GM12801 (cell line): Measurements from ENCODE around the gene PHYKPL.

Experiments used
- TF ChIP-seq, protein P1 (sequence below): IDR thresholded peaks from one replicate; pipeline ENCODE4 v1.5.1; 2011; ENCODE audit warnings: control low read depth; ENCODE audit not compliant: insufficient read length; ENCODE audit errors: extremely low read depth

Gene PHYKPL

DNA sequence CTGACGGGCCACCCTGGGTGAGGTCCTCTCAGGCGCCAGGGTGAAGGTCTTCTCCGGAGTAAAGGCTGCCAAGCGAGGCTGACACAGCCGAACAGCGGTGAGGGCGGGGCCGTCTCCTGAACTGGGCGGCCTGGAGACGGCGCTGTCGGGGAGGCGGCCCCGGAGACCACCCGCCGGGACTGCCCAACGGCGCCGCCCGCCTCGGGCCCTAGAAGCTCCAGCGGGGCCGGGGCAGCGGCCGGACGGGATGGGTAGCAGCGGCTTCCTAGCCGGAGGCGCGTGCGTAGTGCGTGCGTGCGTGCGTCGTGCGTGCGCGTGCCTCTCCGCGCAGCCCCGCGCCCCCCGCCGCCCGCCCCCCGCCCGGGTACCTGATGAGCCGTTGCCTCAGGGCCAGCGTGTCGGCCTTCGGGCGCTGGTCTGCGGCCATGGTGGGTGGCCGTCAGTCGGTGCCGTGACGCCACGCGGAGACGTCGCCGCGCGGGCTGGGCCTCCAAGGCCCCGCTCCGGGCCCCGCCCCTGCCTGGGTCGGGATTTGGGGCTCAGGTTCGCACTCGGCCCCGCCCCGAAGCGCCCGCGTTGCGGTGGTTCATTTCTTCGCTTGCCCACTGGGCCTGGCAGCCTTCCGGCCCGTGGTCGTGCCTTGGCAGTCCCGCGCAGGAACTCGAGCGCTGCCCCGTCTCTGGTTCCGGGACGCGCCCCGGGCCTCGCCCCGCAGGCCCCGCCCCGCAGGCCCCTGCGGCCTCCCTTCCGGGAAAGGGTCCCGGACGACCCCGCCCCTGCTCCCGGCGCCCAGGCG is at the start of gene PHYKPL:
TSS of gene PHYKPL (minus strand) at position 679 of the 796 bp plus-strand sequence. CDS start at position 427, 252 bp downstream.
- TF ChIP-seq, protein P1, sequence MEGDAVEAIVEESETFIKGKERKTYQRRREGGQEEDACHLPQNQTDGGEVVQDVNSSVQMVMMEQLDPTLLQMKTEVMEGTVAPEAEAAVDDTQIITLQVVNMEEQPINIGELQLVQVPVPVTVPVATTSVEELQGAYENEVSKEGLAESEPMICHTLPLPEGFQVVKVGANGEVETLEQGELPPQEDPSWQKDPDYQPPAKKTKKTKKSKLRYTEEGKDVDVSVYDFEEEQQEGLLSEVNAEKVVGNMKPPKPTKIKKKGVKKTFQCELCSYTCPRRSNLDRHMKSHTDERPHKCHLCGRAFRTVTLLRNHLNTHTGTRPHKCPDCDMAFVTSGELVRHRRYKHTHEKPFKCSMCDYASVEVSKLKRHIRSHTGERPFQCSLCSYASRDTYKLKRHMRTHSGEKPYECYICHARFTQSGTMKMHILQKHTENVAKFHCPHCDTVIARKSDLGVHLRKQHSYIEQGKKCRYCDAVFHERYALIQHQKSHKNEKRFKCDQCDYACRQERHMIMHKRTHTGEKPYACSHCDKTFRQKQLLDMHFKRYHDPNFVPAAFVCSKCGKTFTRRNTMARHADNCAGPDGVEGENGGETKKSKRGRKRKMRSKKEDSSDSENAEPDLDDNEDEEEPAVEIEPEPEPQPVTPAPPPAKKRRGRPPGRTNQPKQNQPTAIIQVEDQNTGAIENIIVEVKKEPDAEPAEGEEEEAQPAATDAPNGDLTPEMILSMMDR: no peak

DNA sequence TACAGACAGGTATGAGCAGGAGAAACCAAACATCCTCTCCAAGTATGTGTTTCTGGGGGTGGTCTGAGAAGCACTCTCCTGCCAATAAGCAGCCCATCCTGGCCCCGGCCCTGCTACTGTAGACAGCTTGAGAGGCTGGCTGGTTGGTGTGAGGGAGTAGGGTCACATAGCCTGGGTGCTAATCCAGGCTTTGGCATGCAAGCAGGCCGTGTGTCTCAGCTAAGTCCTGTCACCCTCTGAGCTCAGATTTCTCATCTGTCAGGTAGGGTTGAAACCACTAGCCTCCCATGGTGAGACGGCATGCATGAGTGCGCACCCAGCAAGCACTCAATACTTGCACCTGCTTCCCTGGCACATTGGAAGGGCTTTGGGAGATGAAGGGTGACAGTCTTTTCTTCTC is 49.8 kb upstream of the PHYKPL start:
- TF ChIP-seq, protein P1: no peak

DNA sequence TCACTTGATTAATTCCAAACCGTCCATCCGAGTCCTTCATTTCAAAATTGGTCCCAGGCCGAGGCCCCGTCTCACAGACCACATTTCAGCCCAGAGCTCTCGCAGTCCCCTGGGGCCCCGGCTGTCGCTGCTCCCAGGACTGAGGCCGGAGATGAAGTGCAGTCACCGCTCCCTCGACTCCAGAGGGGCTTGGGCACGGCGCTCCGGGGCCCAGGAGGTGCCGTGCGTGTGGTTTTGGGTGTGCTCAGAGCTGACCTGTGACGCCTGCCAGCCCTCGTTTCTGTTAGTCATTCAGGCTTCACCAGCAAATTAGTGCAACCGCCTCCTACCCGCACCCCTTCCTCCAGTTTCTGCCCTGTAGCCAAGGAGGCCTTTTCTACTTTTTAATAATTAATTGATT is 48.7 kb upstream of the PHYKPL start:
- TF ChIP-seq, protein P1: no peak

GRCh38 chr5:178280631-178281030 is 48.0 kb upstream of the PHYKPL start:
- TF ChIP-seq, protein P1: no peak

- TF ChIP-seq, protein P1: no peak
Measured at GRCh38 chr5:178279723-178280438, 47.3 kb upstream of the PHYKPL start.

- TF ChIP-seq, protein P1: no peak
Measured at GRCh38 chr5:178279026-178279722, 46.6 kb upstream of the PHYKPL start.
